HL-60/S4 treated with phorbol 12-myristate 13-acetate at 8.2 ng/mL for 4 days and 3 days (cell line): Measurements from ENCODE around the gene ACER1.

ENCODE experiments used
- in situ Hi-C: fragments of 300-500 bp; cut with MboI; formaldehyde crosslinking; loops from 2 replicates; pipeline ENCODE4 v1.15.0; 2022; ENCODE audit warnings: low sequenced_read_pairs

ACER1 gene

GRCh38 chr19:6297202-6297601 is 36.2 kb downstream of the ACER1 start:
- in situ Hi-C loops, result loop anchor here (25.0 kb wide), 1 partner anchor 135 kb away; no protein-coding TSS in a partner anchor

- in situ Hi-C loops, result loop anchor here (25.0 kb wide), 1 partner anchor 130 kb away; no protein-coding TSS in a partner anchor
Observed at GRCh38 chr19:6292006-6292405, 41.4 kb downstream of the ACER1 start.

- in situ Hi-C loops, result loop anchor here (25.0 kb wide), 1 partner anchor 126 kb away; no protein-coding TSS in a partner anchor
Observed at GRCh38 chr19:6288737-6289136, 44.7 kb downstream of the ACER1 start.

GRCh38 chr19:6287269-6287885 is 46.0 kb downstream of the ACER1 start:
- in situ Hi-C loops, result loop anchor here (25.0 kb wide), 1 partner anchor 125 kb away; no protein-coding TSS in a partner anchor

- in situ Hi-C loops, result loop anchor here (25.0 kb wide), 1 partner anchor 124 kb away; no protein-coding TSS in a partner anchor
Observed at GRCh38 chr19:6286676-6287075, 46.7 kb downstream of the ACER1 start.

GRCh38 chr19:6282393-6282792 is 51.0 kb downstream of the ACER1 start:
- in situ Hi-C loops, result loop anchor here (25.0 kb wide), 1 partner anchor 120 kb away; no protein-coding TSS in a partner anchor

- in situ Hi-C loops, result loop anchor here (25.0 kb wide), 1 partner anchor 118 kb away; no protein-coding TSS in a partner anchor
Observed at GRCh38 chr19:6279931-6280591, 53.4 kb downstream of the ACER1 start, which contains the start of gene MLLT1. TSS of gene MLLT1 (minus strand) at chr19:6279975. CDS start at chr19:6279784, 191 bp downstream.

- in situ Hi-C loops, result loop anchor here (25.0 kb wide), 1 partner anchor 117 kb away; no protein-coding TSS in a partner anchor
Observed at GRCh38 chr19:6279620-6279930, 53.8 kb downstream of the ACER1 start.

GRCh38 chr19:6278740-6279619 is 54.4 kb downstream of the ACER1 start:
- in situ Hi-C loops, result loop anchor here (25.0 kb wide), 1 partner anchor 117 kb away; no protein-coding TSS in a partner anchor

GRCh38 chr19:6278051-6278450 is 55.4 kb downstream of the ACER1 start:
- in situ Hi-C loops, result loop anchor here (25.0 kb wide), 1 partner anchor 116 kb away; no protein-coding TSS in a partner anchor

GRCh38 chr19:6276447-6276846 is 57.0 kb downstream of the ACER1 start:
- in situ Hi-C loops, result loop anchor here (25.0 kb wide), 1 partner anchor 114 kb away; no protein-coding TSS in a partner anchor

- in situ Hi-C loops, result loop anchor here (25.0 kb wide), 1 partner anchor 113 kb away; no protein-coding TSS in a partner anchor
Observed at GRCh38 chr19:6275170-6275744, 58.2 kb downstream of the ACER1 start.

- in situ Hi-C loops, result loop anchor here (25.0 kb wide), 1 partner anchor 112 kb away; no protein-coding TSS in a partner anchor
Observed at GRCh38 chr19:6274756-6275155, 58.7 kb downstream of the ACER1 start.

- in situ Hi-C loops, result no loop called here
Observed at GRCh38 chr19:6273701-6274601, 59.5 kb downstream of the ACER1 start.

- in situ Hi-C loops, result no loop called here
Observed at GRCh38 chr19:6272913-6273600, 60.4 kb downstream of the ACER1 start.

- in situ Hi-C loops, result no loop called here
Observed at GRCh38 chr19:6272411-6272791, 61.0 kb downstream of the ACER1 start.

GRCh38 chr19:6271721-6272410 is 61.5 kb downstream of the ACER1 start:
- in situ Hi-C loops, result no loop called here

GRCh38 chr19:6271251-6271650 is 62.2 kb downstream of the ACER1 start:
- in situ Hi-C loops, result no loop called here
